Lower lobe of right lung (tissue), 2 donors: Measurements from ENCODE around the gene APOL5. TPM values are rescaled to one million over a fixed set of nuclear protein-coding genes. Genes with fewer than 3 reads are reported as not detected.
"Not testable (repeated sequence)": the region's sequence is repeated elsewhere in the genome, so short reads cannot be mapped to it uniquely, and the experiment has no call there.

ENCODE experiments used
- ATAC-seq, 2 donors: fragments of 200-7000 bp; cut with Tn5 transposase; one replicate each; pipeline ENCODE4 v1.9.1; 2020 to 2022; ENCODE audit warnings: mild to moderate bottlenecking in 2 of 2, moderate library complexity in 2 of 2
- DNase-seq: peaks from one replicate; pipeline ENCODE4 v3.0.0-alpha.2; 2020
- H3K27ac ChIP-seq: fragments of 200-600 bp; one replicate; pipeline ENCODE4 v1.8.0; 2022
- H3K27me3 ChIP-seq: fragments of 200-600 bp; one replicate; pipeline ENCODE4 v1.8.0; 2022; ENCODE audit warnings: low read depth
- H3K36me3 ChIP-seq: fragments of 200-600 bp; one replicate; pipeline ENCODE4 v1.8.0; 2022; ENCODE audit warnings: mild to moderate bottlenecking
- H3K4me1 ChIP-seq: fragments of 200-600 bp; one replicate; pipeline ENCODE4 v1.8.0; 2022
- H3K4me3 ChIP-seq: fragments of 200-600 bp; one replicate; pipeline ENCODE4 v1.8.0; 2022; ENCODE audit warnings: mild to moderate bottlenecking
- H3K9me3 ChIP-seq: fragments of 200-600 bp; one replicate; pipeline ENCODE4 v1.8.0; 2022
- intact Hi-C: fragments of 100-400 bp; cut with DNase I; formaldehyde crosslinking; loops from one replicate; pipeline ENCODE4 v1.11.0; 2022
- long read RNA-seq: library from polyadenylated mRNA; unstranded; transcript quantifications from one replicate; pipeline ENCODE4 v2.0.0, GENCODE V29; 2021
- total RNA-seq: library from RNA; stranded (reverse); fragmentation: NEBNext Ultra II Directional; extraction: Animal tissue kit (Norgen Biotek cat#: 25700); gene quantifications from one replicate; pipeline ENCODE4 v1.2.1, GENCODE V29; 2021
- TF ChIP-seq, protein P1 (sequence below): fragments of 200-600 bp; IDR thresholded peaks from one replicate; pipeline ENCODE4 v1.8.0; 2022; ENCODE audit warnings: antibody characterized with exemption, mild to moderate bottlenecking
- donor health status: DM: no; HTN: yes; CAD: no; lungs with severe emphysema.

APOL5 gene, protein sequence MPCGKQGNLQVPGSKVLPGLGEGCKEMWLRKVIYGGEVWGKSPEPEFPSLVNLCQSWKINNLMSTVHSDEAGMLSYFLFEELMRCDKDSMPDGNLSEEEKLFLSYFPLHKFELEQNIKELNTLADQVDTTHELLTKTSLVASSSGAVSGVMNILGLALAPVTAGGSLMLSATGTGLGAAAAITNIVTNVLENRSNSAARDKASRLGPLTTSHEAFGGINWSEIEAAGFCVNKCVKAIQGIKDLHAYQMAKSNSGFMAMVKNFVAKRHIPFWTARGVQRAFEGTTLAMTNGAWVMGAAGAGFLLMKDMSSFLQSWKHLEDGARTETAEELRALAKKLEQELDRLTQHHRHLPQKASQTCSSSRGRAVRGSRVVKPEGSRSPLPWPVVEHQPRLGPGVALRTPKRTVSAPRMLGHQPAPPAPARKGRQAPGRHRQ
- total RNA-seq = not detected
- long read RNA-seq = 0 reads

DNA sequence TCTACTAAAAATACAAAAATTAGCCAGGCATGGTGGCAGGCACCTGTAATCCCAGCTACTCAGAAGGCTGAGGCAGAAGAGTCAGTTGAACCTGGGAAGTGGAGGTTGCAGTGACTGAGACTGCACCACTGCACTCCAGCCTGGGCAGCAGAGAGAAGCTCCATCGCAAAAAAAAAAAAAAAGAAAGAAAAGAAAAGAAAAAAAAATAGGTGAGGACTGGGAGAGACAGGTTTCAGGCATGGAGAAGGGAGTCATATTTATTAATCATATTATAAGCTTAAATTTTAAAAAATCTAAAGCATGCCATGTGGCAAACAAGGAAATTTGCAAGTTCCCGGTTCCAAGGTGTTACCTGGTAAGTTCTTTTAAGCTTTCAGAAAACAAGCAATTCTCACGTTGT, at the start of gene APOL5:
APOL5 (plus strand) TSS at position 301 of the 400 bp plus-strand sequence; CDS start at position 301, 0 bp downstream.
- Histone ChIP-seq H3K4me3 (no peak within 1 kb of the TSS), H3K4me1 (no peaks in the 10 kb centered on the region), H3K27ac (no peak within 1 kb of the TSS), H3K36me3 (no peaks in the 10 kb centered on the region), H3K27me3 (no peaks in the 10 kb centered on the region), H3K9me3 (peaks cover 5% of the 10 kb centered on the region)
- TF ChIP-seq, protein P1, sequence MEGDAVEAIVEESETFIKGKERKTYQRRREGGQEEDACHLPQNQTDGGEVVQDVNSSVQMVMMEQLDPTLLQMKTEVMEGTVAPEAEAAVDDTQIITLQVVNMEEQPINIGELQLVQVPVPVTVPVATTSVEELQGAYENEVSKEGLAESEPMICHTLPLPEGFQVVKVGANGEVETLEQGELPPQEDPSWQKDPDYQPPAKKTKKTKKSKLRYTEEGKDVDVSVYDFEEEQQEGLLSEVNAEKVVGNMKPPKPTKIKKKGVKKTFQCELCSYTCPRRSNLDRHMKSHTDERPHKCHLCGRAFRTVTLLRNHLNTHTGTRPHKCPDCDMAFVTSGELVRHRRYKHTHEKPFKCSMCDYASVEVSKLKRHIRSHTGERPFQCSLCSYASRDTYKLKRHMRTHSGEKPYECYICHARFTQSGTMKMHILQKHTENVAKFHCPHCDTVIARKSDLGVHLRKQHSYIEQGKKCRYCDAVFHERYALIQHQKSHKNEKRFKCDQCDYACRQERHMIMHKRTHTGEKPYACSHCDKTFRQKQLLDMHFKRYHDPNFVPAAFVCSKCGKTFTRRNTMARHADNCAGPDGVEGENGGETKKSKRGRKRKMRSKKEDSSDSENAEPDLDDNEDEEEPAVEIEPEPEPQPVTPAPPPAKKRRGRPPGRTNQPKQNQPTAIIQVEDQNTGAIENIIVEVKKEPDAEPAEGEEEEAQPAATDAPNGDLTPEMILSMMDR = no peak
- ATAC-seq = no peak
- intact Hi-C loops = no loop called here
- no peak for DNase-seq

DNA sequence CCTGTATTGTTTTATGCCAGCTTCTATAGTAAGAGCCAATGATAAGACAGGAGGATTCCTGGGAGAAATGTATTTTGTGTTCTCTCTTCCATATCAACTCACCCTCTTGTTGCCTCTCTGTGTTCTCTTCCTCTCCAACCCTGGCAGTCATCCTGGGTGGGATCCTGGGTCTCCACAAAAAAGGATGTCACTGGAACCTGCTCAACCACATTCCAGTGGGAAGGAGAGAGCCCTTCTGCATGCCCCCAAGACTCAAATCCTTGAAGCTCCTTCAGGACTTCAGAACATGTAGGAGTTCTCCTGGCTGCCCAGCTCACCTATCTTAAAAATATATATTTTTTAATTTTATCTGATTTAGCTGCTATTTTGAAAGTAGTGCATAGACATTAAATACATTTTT, 43.3 kb upstream of the APOL5 start:
- Histone ChIP-seq H3K4me1 (no peaks in the 10 kb centered on the region), H3K27me3 (no peaks in the 10 kb centered on the region), H3K9me3 (no peaks in the 10 kb centered on the region), H3K36me3 (no peaks in the 10 kb centered on the region), H3K27ac (no peak overlapping the region), H3K4me3 (no peak overlapping the region)
- DNase-seq (no peak), ATAC-seq (no peak)
- TF ChIP-seq, protein P1 = no peak
- intact Hi-C loops = no loop called here

DNA sequence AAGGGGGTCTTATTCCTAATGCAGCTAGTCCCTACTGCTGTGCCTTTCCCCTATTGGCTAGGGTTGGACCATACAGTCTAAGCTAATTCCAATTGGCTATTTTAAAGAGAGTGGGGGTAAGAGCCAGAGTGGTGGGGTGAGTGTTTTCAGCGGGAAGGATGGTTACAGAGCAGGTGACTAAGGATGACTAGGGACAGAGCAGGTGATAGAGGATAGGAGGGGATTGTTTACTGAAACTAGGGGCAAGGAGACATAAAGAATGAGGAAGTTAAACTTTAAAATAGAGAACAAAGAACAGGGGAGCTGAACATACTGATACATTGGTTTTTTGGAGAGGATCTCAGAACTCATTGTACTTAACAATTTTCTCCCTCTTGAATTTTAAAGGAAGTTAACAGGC, 41.6 kb upstream of the APOL5 start:
- H3K27me3 ChIP-seq, ATAC-seq, H3K36me3 ChIP-seq, H3K4me1 ChIP-seq, intact Hi-C loops, DNase-seq, H3K27ac ChIP-seq, H3K4me3 ChIP-seq, H3K9me3 ChIP-seq: not testable (repeated sequence)

DNA sequence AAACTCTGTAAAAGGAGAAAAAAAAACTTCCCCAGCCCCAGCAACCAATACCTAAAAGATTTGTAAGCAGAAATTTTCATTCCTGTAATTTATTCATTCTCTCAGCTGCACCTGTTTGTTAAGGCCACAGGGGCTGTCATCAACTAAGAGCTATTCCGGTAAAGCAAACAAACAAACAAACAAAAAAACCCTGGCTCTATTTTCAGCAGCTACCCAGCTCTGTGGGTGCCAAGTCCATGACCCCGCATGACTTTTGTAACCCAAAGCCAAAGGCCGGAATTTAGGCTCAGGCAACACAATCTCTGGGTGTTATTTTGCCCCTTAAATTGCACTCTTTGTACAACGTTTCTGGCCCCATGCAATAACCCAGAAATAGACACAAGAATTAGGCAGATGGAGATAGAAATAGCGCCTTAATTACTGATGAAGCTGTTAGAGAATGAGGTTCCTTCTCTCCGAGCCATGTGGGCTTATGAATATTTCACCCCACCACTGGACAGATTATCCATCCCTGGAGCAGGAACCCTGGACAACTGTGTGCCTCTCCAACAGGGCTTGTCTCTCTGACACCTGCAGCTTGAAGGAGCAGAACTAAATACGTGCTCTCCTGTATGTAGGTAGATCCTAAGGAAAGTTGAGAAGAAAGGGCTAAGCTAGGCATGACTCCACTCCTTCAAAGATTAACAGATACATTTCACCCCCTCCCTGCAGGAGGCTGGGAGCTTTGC, 40.0 kb upstream of the APOL5 start:
- no peaks in the 10 kb centered on the region for H3K9me3 ChIP-seq
- intact Hi-C loops = no loop called here
- no peaks in the 10 kb centered on the region for H3K4me1 ChIP-seq
- DNase-seq (no peak), ATAC-seq (no peak)
- H3K4me3 ChIP-seq = no peak overlapping the region
- no peaks in the 10 kb centered on the region for H3K36me3 ChIP-seq
- no peaks in the 10 kb centered on the region for H3K27me3 ChIP-seq
- TF ChIP-seq, protein P1 = no peak
- no peak overlapping the region for H3K27ac ChIP-seq

DNA sequence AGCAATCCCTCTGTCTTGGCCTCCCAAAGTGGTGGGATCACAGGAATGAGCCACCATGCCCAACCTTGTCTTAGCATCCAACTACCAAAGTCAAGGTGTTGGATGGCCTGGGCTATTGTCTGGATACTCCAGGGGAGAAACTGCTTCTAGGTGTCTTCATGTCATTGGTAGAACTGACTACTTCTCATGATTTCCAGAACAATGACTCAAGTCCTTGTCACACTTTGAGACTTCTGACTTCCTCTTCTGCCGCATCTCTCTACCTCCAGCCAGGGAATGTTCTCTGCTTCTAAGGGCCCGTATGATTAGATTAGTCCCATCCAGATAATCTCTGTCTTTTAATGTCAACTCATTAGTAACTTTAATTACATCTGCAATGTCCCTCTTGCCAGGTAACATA, 38.8 kb upstream of the APOL5 start:
- ATAC-seq (no peak), DNase-seq (no peak)
- Histone ChIP-seq H3K4me3 (no peak overlapping the region), H3K27ac (no peak overlapping the region), H3K9me3 (no peaks in the 10 kb centered on the region), H3K27me3 (no peaks in the 10 kb centered on the region), H3K36me3 (no peaks in the 10 kb centered on the region), H3K4me1 (no peaks in the 10 kb centered on the region)
- TF ChIP-seq, protein P1 = no peak
- intact Hi-C loops = no loop called here

DNA sequence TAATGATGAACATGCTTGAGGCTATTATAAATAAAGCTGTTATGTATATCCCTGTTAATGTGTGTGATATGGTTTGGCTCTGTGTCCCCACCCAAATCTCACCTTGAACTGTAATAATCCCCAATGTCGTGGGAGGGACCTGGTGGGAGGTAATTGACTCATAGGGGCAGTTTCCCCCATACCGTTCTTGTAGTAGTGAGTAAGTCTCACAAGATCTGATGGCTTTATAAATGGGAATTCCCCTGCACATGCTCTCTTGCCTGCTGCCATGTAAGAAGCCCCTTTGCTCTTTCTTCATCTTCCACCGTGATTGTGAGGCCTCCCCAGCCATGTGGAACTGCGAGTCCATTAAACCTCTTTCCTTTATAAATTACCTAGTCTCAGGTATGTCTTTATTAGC, 38.2 kb upstream of the APOL5 start:
- H3K36me3 ChIP-seq, intact Hi-C loops, ATAC-seq, DNase-seq, H3K9me3 ChIP-seq, H3K4me3 ChIP-seq, H3K27ac ChIP-seq, H3K27me3 ChIP-seq, H3K4me1 ChIP-seq: not testable (repeated sequence)
